ENCODE results near the gene KCND3. TPM values are rescaled to one million over a fixed set of nuclear protein-coding genes. Genes with fewer than 3 reads are reported as not detected.
A peak's percentile ranks its signal among the peaks of the same experiment; 100 is the strongest.

The KCND3 gene
- total RNA-seq, 4 donors from 2014 or later = 7.4 to 20.4 (median 9.8) TPM

DNA sequence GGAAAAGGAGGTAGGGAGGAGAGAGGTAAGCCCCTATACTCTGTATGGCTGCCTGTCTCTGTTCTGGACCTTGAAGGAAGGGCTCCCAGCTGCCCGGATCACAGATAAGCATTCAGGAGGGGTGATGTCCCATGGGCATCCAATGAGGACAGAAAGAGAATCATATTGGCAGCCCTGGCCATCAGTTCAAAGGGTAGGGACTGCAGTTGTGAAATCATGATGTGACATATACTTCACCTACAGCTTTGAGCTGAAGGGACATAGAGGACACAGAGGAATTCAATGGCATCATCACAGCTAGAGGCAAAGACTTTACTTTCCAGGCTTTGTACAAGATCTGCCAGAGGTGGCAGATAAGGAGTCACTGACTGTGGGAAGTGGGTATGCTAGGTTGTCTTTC is 212.2 kb downstream of the KCND3 start:
- no peak for DNase-seq (ENCODE audit: low spot score in 2 of 2)
- no peak for TF ChIP-seq POLR2A (IDR thresholded peaks at IDR 0.05)
- TF ChIP-seq, protein P1, sequence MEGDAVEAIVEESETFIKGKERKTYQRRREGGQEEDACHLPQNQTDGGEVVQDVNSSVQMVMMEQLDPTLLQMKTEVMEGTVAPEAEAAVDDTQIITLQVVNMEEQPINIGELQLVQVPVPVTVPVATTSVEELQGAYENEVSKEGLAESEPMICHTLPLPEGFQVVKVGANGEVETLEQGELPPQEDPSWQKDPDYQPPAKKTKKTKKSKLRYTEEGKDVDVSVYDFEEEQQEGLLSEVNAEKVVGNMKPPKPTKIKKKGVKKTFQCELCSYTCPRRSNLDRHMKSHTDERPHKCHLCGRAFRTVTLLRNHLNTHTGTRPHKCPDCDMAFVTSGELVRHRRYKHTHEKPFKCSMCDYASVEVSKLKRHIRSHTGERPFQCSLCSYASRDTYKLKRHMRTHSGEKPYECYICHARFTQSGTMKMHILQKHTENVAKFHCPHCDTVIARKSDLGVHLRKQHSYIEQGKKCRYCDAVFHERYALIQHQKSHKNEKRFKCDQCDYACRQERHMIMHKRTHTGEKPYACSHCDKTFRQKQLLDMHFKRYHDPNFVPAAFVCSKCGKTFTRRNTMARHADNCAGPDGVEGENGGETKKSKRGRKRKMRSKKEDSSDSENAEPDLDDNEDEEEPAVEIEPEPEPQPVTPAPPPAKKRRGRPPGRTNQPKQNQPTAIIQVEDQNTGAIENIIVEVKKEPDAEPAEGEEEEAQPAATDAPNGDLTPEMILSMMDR (IDR thresholded peaks at IDR 0.05) = no peak
- intact Hi-C loops (cut with DNase I; ENCODE audit: low total_unique reads) = no loop called here
- WGBS, 2 donors = 88 to 89% methylated on average over 1 of the region's 1 CpG
- no peak overlapping the region for H3K4me3 ChIP-seq (ENCODE audit: low read depth, poor library complexity, severe bottlenecking)

- no peak for TF ChIP-seq POLR2A (IDR thresholded peaks at IDR 0.05)
- TF ChIP-seq, protein P1 (IDR thresholded peaks at IDR 0.05) = no peak
- no peak for DNase-seq (ENCODE audit: low spot score in 2 of 2)
- WGBS, 2 donors = 90 to 95% methylated on average over 8 of the region's 8 CpGs
- intact Hi-C loops (cut with DNase I; ENCODE audit: low total_unique reads) = no loop called here
- H3K4me3 ChIP-seq (ENCODE audit: low read depth, poor library complexity, severe bottlenecking) = no peak overlapping the region
Measured at GRCh38 chr1:111776861-111777260, 212.6 kb downstream of the KCND3 start.

DNA sequence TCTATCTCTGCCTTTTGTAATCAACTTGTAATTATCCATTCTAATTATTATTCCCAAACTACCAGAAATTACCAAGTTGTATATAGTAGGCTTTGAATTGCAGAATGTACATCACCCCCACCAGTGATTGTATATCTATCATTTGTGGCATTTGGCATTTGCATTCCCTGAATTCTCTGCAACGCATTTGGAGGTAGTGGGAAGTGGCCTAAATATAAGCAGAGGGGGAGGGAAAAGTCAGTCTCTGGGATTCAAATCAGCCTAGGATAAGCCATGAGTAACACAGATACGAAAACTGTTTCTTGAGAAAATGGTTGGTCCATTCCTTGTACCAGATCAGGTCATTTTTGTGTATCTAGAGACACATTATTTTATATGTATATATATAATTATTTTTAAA is 213.1 kb downstream of the KCND3 start:
- TF ChIP-seq, protein P1 (IDR thresholded peaks at IDR 0.05) = no peak
- TF ChIP-seq POLR2A (IDR thresholded peaks at IDR 0.05) = no peak
- no peak for DNase-seq (ENCODE audit: low spot score in 2 of 2)
- no peak overlapping the region for H3K4me3 ChIP-seq (ENCODE audit: low read depth, poor library complexity, severe bottlenecking)
- intact Hi-C loops (cut with DNase I; ENCODE audit: low total_unique reads) = no loop called here
- WGBS, 2 donors = 81 to 84% methylated on average over 2 of the region's 2 CpGs

DNA sequence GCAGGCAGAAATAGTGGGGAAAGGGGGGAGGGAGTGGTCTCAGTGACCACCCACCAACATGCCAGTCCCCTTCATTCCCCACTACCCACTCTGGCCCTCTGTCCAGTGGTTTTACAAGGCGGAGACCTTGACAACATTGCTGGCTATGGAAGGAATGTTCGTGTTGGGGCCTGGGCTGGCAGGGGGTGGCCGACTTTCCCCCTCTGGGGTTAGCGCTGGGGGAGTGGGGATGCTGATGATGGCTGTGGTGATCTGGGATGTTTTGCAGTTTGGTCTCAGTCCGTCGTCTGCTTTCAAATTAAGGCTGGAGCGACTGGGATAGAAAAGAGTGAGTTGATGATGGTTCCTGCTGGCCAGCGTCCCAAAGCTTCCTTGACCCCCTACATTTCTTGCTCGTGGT is 213.5 kb downstream of the KCND3 start:
- no peak overlapping the region for H3K4me3 ChIP-seq (ENCODE audit: low read depth, poor library complexity, severe bottlenecking)
- intact Hi-C loops (cut with DNase I; ENCODE audit: low total_unique reads) = no loop called here
- DNase-seq (ENCODE audit: low spot score in 2 of 2) = no peak
- TF ChIP-seq POLR2A (IDR thresholded peaks at IDR 0.05) = no peak
- TF ChIP-seq, protein P1 (IDR thresholded peaks at IDR 0.05) = no peak
- 76 to 78% methylated on average over 9 of the region's 9 CpGs for WGBS, 2 donors

DNA sequence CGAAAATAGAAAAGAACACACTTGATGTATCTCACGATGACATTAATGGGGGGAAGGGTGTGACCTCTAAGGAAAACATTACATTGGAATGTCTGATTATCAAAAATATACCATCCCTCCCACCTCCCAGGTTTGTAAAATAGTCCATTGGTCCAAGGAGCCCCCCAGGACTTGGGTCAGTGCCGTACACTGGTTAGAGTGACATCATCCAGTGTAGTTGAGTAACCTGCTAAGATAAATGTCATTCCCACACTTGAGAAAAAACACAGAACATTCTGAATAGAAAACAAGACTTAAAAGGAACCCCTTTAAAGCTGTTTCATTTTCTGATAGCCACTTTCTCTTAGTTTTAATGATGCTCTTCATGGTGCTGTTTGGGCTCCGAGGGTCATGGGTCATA is 218.6 kb downstream of the KCND3 start:
- intact Hi-C loops (cut with DNase I; ENCODE audit: low total_unique reads) = loop anchor here (5.0 kb wide), 1 partner anchor 264 kb away; no protein-coding TSS in a partner anchor
- DNase-seq (ENCODE audit: low spot score in 2 of 2) = no peak
- WGBS, 2 donors = 87 to 92% methylated on average over 4 of the region's 4 CpGs
- no peak for TF ChIP-seq POLR2A (IDR thresholded peaks at IDR 0.05)
- TF ChIP-seq, protein P1 (IDR thresholded peaks at IDR 0.05) = no peak
- H3K4me3 ChIP-seq (ENCODE audit: low read depth, poor library complexity, severe bottlenecking) = no peak overlapping the region

DNA sequence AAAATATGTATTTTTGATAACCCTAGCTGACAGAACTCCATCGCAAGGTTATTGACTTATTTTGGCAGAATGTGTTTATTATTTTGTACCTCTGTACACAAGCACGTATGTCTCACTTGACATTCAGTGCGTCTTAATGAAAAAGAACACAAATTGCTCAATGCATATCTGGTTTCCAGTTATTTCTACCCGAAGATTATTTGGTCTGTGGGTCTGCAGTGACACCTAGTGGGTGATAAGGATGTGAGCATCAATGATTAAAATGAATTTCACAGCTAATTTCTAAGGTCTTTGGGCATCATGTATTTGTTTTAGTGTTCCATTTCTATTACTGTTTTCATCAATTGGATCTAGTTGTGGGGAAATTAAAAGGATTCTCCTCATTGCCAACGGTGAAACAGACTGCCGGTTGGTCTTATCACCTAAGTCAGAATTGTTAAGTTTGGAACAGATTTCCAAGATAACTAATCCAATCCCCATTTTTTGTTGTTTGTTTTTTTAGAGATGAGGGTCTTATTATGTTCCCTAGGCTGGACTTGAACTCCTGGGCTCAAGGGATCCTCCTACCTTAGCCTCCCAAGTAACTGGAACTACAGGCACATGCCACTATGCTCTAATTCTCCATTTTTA is 219.8 kb downstream of the KCND3 start:
- DNase-seq (ENCODE audit: low spot score in 2 of 2) = no peak
- intact Hi-C loops (cut with DNase I; ENCODE audit: low total_unique reads) = loop anchor here (5.0 to 10.0 kb wide), 3 partner anchors 55 to 1535 kb away; no protein-coding TSS in a partner anchor
- WGBS, 2 donors = 31 to 35% methylated on average over 6 of the region's 6 CpGs
- TF ChIP-seq, protein P1 (IDR thresholded peaks at IDR 0.05) = peak in 1 of 3 donors; percentile 60
- no peak for TF ChIP-seq POLR2A (IDR thresholded peaks at IDR 0.05)
- H3K4me3 ChIP-seq (ENCODE audit: low read depth, poor library complexity, severe bottlenecking) = no peak overlapping the region

Measured in lower leg skin (tissue), 4 donors.